ENCODE results near the gene MTERF2.
"Not testable (repeated sequence)": the region's sequence is repeated elsewhere in the genome, so short reads cannot be mapped to it uniquely, and the experiment has no call there.

Gene MTERF2

GRCh38 chr12:106986625-106987389, at the start of gene MTERF2:
Gene MTERF2 (minus strand): TSS chr12:106987146. CDS start chr12:106978714, 8,432 bp downstream.
- DNase-seq = peak; percentile 67 to 97 (median 93)

- DNase-seq = no peak
These were observed 48.8 kb upstream of the MTERF2 start for GRCh38 chr12:107035733-107036132.

- no peak for DNase-seq
These were observed 47.1 kb upstream of the MTERF2 start for GRCh38 chr12:107033758-107034739.

GRCh38 chr12:107032266-107032665, 45.3 kb upstream of the MTERF2 start:
- no peak for DNase-seq

GRCh38 chr12:107031061-107031460, 44.1 kb upstream of the MTERF2 start:
- no peak for DNase-seq

- DNase-seq = no peak
These were observed 42.1 kb upstream of the MTERF2 start for GRCh38 chr12:107029081-107029480.

- DNase-seq = peak in 1 of 56 donors; percentile 11
These were observed 40.7 kb upstream of the MTERF2 start for GRCh38 chr12:107027636-107028053.

- no peak for DNase-seq
These were observed 40.1 kb upstream of the MTERF2 start for GRCh38 chr12:107026806-107027635.

- DNase-seq = not testable (repeated sequence)
These were observed 39.4 kb upstream of the MTERF2 start for GRCh38 chr12:107026356-107026755.

GRCh38 chr12:107025671-107026070, 38.7 kb upstream of the MTERF2 start:
- no peak for DNase-seq

- no peak for DNase-seq
These were observed 32.6 kb upstream of the MTERF2 start for GRCh38 chr12:107019546-107019945.

- DNase-seq = no peak
These were observed 30.1 kb upstream of the MTERF2 start for GRCh38 chr12:107017042-107017441.

GRCh38 chr12:107014055-107014454, 27.1 kb upstream of the MTERF2 start:
- DNase-seq = no peak

- DNase-seq = no peak
These were observed 25.9 kb upstream of the MTERF2 start for GRCh38 chr12:107012736-107013425.

- no peak for DNase-seq
These were observed 24.6 kb upstream of the MTERF2 start for GRCh38 chr12:107011519-107011918.

- no peak for DNase-seq
These were observed 20.5 kb upstream of the MTERF2 start for GRCh38 chr12:107007411-107007810.

GRCh38 chr12:107002665-107003064, 15.7 kb upstream of the MTERF2 start:
- DNase-seq = not testable (repeated sequence)

- no peak for DNase-seq
These were observed 12.5 kb upstream of the MTERF2 start for GRCh38 chr12:106999446-106999845.

GRCh38 chr12:106997916-106998315, 11.0 kb upstream of the MTERF2 start:
- no peak for DNase-seq

GRCh38 chr12:106996102-106996501, 9.2 kb upstream of the MTERF2 start:
- DNase-seq = not testable (repeated sequence)
